Body of pancreas (tissue), 4 donors: ENCODE results near the gene OAS3. TPM values are rescaled to one million over a fixed set of nuclear protein-coding genes. Genes with fewer than 3 reads are reported as not detected.
A peak's percentile ranks its signal among the peaks of the same experiment; 100 is the strongest.

Experiments used
- ATAC-seq: fragments of 150-250 bp; one replicate; pipeline ENCODE4 v1.9.1; 2016
- DNase-seq, 4 donors: peaks; one replicate each; pipeline ENCODE4 v3.0.0-alpha.2; 2019
- H3K27ac ChIP-seq, 4 donors: fragments of 200-600 bp; sonication (generic); 1 replicate in 3 of 4; 2 replicates in 1 of 4; pipeline versions ENCODE4 v1.5.1 to v1.6.1; 2016 to 2019; ENCODE audit warnings: mild to moderate bottlenecking in 1 of 4, mixed read lengths in 1 of 4, moderate library complexity in 1 of 4
- H3K27me3 ChIP-seq, 2 donors: fragments of 200-600 bp; sonication (generic); one replicate each; pipeline ENCODE4 v1.6.0; 2016; ENCODE audit warnings: mild to moderate bottlenecking in 1 of 2
- H3K36me3 ChIP-seq, 2 donors: fragments of 200-600 bp; sonication (generic); replicated peaks in 1 of 2; 2 replicates each; pipeline ENCODE4 v1.5.1; 2016; ENCODE audit warnings: low read depth in 2 of 2; ENCODE audit not compliant: insufficient read depth in 1 of 2
- H3K4me1 ChIP-seq: fragments of 200-600 bp; sonication (generic); one replicate; pipeline ENCODE4 v1.6.0; 2016
- H3K4me3 ChIP-seq, 2 donors: fragments of 200-600 bp; sonication (generic); 1 replicate in 1 of 2; 2 replicates in 1 of 2; pipeline ENCODE4 v1.5.1; 2016 to 2019
- H3K9me3 ChIP-seq, 3 donors: fragments of 200-600 bp; sonication (generic); 1 replicate in 2 of 3; 2 replicates in 1 of 3; pipeline ENCODE4 v1.5.1; 2016
- POLR2A ChIP-seq, 3 donors: fragments of 450-650 bp; IDR thresholded peaks; one replicate each; pipeline ENCODE4 v1.6.1; 2016; ENCODE audit warnings: antibody characterized with exemption in 3 of 3, mild to moderate bottlenecking in 2 of 3
- WGBS, 2 donors: methylation state at CpG; one replicate each; pipeline ENCODE4 v1.1.5; 2017; 5-methylcytosine and 5-hydroxymethylcytosine counted together
- intact Hi-C: fragments of 100-400 bp; cut with DNase I; formaldehyde crosslinking; loops from one replicate; pipeline ENCODE4 v1.15.1; 2023
- total RNA-seq, 2 donors: library from RNA; depleted of rRNA; stranded (reverse); fragments of >200 nt; gene quantifications; one replicate each; pipeline ENCODE4 v1.1.0, GENCODE V29; 2016
- TF ChIP-seq, protein P1 (sequence below), 7 experiments: fragments of 450-650 bp in 4 of 7; fragments of 200-600 bp in 3 of 7; sonication (generic) in 3 of 7; IDR thresholded peaks; one replicate each; pipeline ENCODE4 v1.5.1; 2016 to 2019; ENCODE audit warnings: antibody characterized with exemption in 7 of 7

Gene OAS3
- total RNA-seq, 2 donors from 2014 or later, result 2.3 to 18.1 TPM

- Histone ChIP-seq H3K4me1 (no peaks in the 10 kb centered on the region), H3K27me3 (no peaks in the 10 kb centered on the region), H3K27ac (no peak overlapping the region), H3K4me3 (no peak overlapping the region), H3K9me3 (no peaks in the 10 kb centered on the region), H3K36me3 (peaks cover 0 to 4% of the 10 kb centered on the region in 2 donors)
- WGBS, 2 donors, result 80 to 92% methylated on average over 4 of the region's 4 CpGs
- no peak for TF ChIP-seq POLR2A (IDR thresholded peaks at IDR 0.05)
- TF ChIP-seq, protein P1, sequence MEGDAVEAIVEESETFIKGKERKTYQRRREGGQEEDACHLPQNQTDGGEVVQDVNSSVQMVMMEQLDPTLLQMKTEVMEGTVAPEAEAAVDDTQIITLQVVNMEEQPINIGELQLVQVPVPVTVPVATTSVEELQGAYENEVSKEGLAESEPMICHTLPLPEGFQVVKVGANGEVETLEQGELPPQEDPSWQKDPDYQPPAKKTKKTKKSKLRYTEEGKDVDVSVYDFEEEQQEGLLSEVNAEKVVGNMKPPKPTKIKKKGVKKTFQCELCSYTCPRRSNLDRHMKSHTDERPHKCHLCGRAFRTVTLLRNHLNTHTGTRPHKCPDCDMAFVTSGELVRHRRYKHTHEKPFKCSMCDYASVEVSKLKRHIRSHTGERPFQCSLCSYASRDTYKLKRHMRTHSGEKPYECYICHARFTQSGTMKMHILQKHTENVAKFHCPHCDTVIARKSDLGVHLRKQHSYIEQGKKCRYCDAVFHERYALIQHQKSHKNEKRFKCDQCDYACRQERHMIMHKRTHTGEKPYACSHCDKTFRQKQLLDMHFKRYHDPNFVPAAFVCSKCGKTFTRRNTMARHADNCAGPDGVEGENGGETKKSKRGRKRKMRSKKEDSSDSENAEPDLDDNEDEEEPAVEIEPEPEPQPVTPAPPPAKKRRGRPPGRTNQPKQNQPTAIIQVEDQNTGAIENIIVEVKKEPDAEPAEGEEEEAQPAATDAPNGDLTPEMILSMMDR (IDR thresholded peaks at IDR 0.05), result no peak
- DNase-seq, result no peak
- ATAC-seq, result no peak
- intact Hi-C loops, result no loop called here
These were observed 34.9 kb downstream of the OAS3 start for GRCh38 chr12:112973011-112973735.

DNA sequence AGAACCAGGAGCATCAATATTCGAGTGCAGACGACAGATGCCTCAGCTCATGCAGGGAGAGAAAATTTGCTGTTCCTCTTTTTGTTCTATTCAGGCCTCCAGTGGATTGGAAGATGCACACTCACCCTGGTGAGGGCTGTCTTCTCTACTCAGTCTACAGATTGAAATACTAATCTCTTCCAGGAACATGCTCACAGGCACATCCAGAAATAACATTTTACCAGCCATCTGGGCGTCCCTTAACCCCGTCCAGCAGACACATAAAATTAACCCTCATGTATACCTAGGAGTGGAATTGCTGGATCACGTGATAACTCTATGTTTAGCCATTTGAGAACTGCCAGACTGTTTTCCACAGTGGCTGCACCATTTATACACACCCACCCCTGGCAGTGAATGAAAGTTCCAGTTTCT is 35.6 kb downstream of the OAS3 start:
- Histone ChIP-seq H3K27ac (no peak overlapping the region), H3K4me1 (no peaks in the 10 kb centered on the region), H3K27me3 (no peaks in the 10 kb centered on the region), H3K9me3 (no peaks in the 10 kb centered on the region), H3K4me3 (no peak overlapping the region), H3K36me3 (peaks cover 0 to 4% of the 10 kb centered on the region in 2 donors)
- ATAC-seq, result no peak
- DNase-seq, result no peak
- no peak for TF ChIP-seq POLR2A (IDR thresholded peaks at IDR 0.05)
- TF ChIP-seq, protein P1 (IDR thresholded peaks at IDR 0.05), result no peak
- intact Hi-C loops, result no loop called here
- WGBS, 2 donors, result 30 to 45% methylated on average over 5 of the region's 5 CpGs

GRCh38 chr12:112974904-112975303 is 36.6 kb downstream of the OAS3 start:
- peaks cover 0 to 3% of the 10 kb centered on the region in 2 donors for H3K36me3 ChIP-seq
- no peak for TF ChIP-seq POLR2A (IDR thresholded peaks at IDR 0.05)
- TF ChIP-seq, protein P1 (IDR thresholded peaks at IDR 0.05), result no peak
- no peaks in the 10 kb centered on the region for H3K27me3 ChIP-seq
- H3K4me3 ChIP-seq, result no peak overlapping the region
- no peaks in the 10 kb centered on the region for H3K9me3 ChIP-seq
- H3K27ac ChIP-seq, result no peak overlapping the region
- ATAC-seq (no peak), DNase-seq (no peak)
- 73 to 81% methylated on average over 7 of the region's 7 CpGs for WGBS, 2 donors
- intact Hi-C loops, result no loop called here
- H3K4me1 ChIP-seq, result no peaks in the 10 kb centered on the region

DNA sequence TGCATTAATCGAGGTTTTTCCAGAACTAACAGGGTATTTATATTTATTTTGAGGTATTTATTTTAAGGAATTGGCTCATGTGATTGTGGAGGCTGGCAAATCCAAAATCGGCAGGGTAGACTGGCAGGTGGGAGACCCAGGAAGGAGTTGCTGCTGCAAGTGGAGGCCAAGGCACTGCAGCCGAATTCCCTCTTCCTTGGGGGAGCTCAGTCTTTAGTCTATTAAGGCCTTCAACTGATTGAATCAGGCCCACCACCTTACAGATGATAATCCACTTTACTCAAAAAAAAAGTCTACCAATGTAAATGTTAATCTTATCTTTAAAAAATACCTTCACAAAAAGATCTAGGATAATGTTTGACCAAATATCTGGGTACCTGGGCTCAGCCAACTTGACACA is 38.9 kb downstream of the OAS3 start:
- Histone ChIP-seq H3K27ac (no peak overlapping the region), H3K27me3 (no peaks in the 10 kb centered on the region), H3K9me3 (no peaks in the 10 kb centered on the region), H3K4me3 (no peak overlapping the region), H3K36me3 (no peaks in the 10 kb centered on the region), H3K4me1 (no peaks in the 10 kb centered on the region)
- WGBS, 2 donors, result 39 to 54% methylated on average over 3 of the region's 3 CpGs
- TF ChIP-seq, protein P1 (IDR thresholded peaks at IDR 0.05), result no peak
- TF ChIP-seq POLR2A (IDR thresholded peaks at IDR 0.05), result no peak
- intact Hi-C loops, result no loop called here
- DNase-seq, result no peak
- ATAC-seq, result no peak

DNA sequence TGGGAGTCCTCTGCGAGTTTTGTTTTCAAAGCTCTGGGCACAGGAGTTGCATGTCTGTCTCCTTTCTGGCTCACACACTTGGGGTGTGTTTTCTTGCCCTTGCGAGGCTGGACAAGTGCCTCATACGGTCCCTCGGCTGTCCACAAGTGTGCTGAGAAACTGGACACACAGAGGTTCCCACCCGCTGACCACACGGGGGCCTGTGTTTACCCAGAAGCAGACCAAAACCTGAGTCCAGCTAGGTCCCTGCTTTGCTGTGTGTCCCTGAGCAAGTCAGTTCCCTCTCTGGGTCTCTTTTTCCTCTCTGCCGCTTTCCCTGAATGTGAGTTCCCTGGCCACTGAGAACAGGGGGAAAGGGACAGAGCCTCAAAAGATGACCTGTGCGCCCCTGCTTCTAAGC is 39.4 kb downstream of the OAS3 start:
- ATAC-seq (no peak), DNase-seq (no peak)
- Histone ChIP-seq H3K27ac (peak overlapping the region in 3 of 4 donors; percentile 48 to 80 (median 70)), H3K9me3 (no peaks in the 10 kb centered on the region), H3K4me1 (no peaks in the 10 kb centered on the region), H3K27me3 (no peaks in the 10 kb centered on the region), H3K4me3 (no peak overlapping the region), H3K36me3 (no peaks in the 10 kb centered on the region)
- 60 to 68% methylated on average over 8 of the region's 8 CpGs for WGBS, 2 donors
- intact Hi-C loops, result no loop called here
- no peak for TF ChIP-seq POLR2A (IDR thresholded peaks at IDR 0.05)
